ENCODE measurements around the gene ANKRD28.

The ANKRD28 gene

GRCh38 chr3:15633766-15634598 is 163.8 kb downstream of the ANKRD28 start:
- no peak overlapping the region for H3K4me3 ChIP-seq (ENCODE audit: low read length)
- DNase-seq (ENCODE audit: low read depth) = no peak
- no peak for TF ChIP-seq CTCF (conservative IDR thresholded peaks at IDR 0.05; ENCODE audit: low read length)

GRCh38 chr3:15633159-15633558 is 164.6 kb downstream of the ANKRD28 start:
- no peak for DNase-seq (ENCODE audit: low read depth)
- no peak for TF ChIP-seq CTCF (conservative IDR thresholded peaks at IDR 0.05; ENCODE audit: low read length)
- H3K4me3 ChIP-seq (ENCODE audit: low read length) = no peak overlapping the region

GRCh38 chr3:15632212-15632580 is 165.6 kb downstream of the ANKRD28 start:
- no peak for DNase-seq (ENCODE audit: low read depth)
- no peak for TF ChIP-seq CTCF (conservative IDR thresholded peaks at IDR 0.05; ENCODE audit: low read length)
- H3K4me3 ChIP-seq (ENCODE audit: low read length) = no peak overlapping the region

- no peak for TF ChIP-seq CTCF (conservative IDR thresholded peaks at IDR 0.05; ENCODE audit: low read length)
- DNase-seq (ENCODE audit: low read depth) = no peak
- H3K4me3 ChIP-seq (ENCODE audit: low read length) = no peak overlapping the region
Observed at GRCh38 chr3:15631426-15632211, 166.2 kb downstream of the ANKRD28 start.

GRCh38 chr3:15630646-15631350 is 167.0 kb downstream of the ANKRD28 start:
- peak; percentile 75 for DNase-seq (ENCODE audit: low read depth)
- peak overlapping the region; percentile 50 for H3K4me3 ChIP-seq (ENCODE audit: low read length)
- TF ChIP-seq CTCF (conservative IDR thresholded peaks at IDR 0.05; ENCODE audit: low read length) = no peak

GRCh38 chr3:15629860-15630597 is 167.8 kb downstream of the ANKRD28 start:
- TF ChIP-seq CTCF (conservative IDR thresholded peaks at IDR 0.05; ENCODE audit: low read length) = peak; percentile 79
- H3K4me3 ChIP-seq (ENCODE audit: low read length) = peak overlapping the region; percentile 50
- DNase-seq (ENCODE audit: low read depth) = peak; percentile 84

All from AG10803 (cell line).